Right atrium auricular region (tissue), 2 donors: ENCODE data around the gene GPR152. TPM values are rescaled to one million over a fixed set of nuclear protein-coding genes. Genes with fewer than 3 reads are reported as not detected.

Experiments used
- DNase-seq: peaks from one replicate; pipeline ENCODE4 v3.0.0-alpha.2; 2019; ENCODE audit warnings: low spot score
- H3K27ac ChIP-seq, 2 donors: fragments of 200-600 bp; sonication (generic); 1 replicate in 1 of 2; 2 replicates in 1 of 2; pipeline ENCODE4 v1.5.1; 2016 to 2019
- H3K27me3 ChIP-seq, 2 donors: fragments of 200-600 bp; sonication (generic); one replicate each; pipeline versions ENCODE4 v1.5.1 to v1.6.0; 2017 to 2019
- H3K36me3 ChIP-seq: fragments of 200-600 bp; sonication (generic); one replicate; pipeline ENCODE4 v1.5.1; 2016
- H3K4me1 ChIP-seq, 2 donors: fragments of 200-600 bp; sonication (generic); one replicate each; pipeline versions ENCODE4 v1.5.1 to v1.6.0; 2017 to 2019
- H3K4me3 ChIP-seq, 2 donors: fragments of 200-600 bp; sonication (generic); 1 replicate in 1 of 2; 2 replicates in 1 of 2; pipeline ENCODE4 v1.5.1; 2017 to 2019; ENCODE audit warnings: mild to moderate bottlenecking in 1 of 2, moderate library complexity in 1 of 2
- H3K9me3 ChIP-seq, 2 donors: fragments of 200-600 bp; sonication (generic); one replicate each; pipeline ENCODE4 v1.5.1; 2019
- CTCF ChIP-seq, 2 donors: fragments of 200-600 bp; sonication (generic); IDR thresholded peaks; one replicate each; pipeline ENCODE4 v1.5.1; 2019; ENCODE audit warnings: antibody characterized with exemption in 2 of 2
- total RNA-seq, 2 donors: library from RNA; depleted of rRNA; stranded (reverse); fragments of >200 nt; gene quantifications; one replicate each; pipeline ENCODE4 v1.1.0, GENCODE V29; 2016

The GPR152 gene
- total RNA-seq, 2 donors from 2014 or later, result not detected

DNA sequence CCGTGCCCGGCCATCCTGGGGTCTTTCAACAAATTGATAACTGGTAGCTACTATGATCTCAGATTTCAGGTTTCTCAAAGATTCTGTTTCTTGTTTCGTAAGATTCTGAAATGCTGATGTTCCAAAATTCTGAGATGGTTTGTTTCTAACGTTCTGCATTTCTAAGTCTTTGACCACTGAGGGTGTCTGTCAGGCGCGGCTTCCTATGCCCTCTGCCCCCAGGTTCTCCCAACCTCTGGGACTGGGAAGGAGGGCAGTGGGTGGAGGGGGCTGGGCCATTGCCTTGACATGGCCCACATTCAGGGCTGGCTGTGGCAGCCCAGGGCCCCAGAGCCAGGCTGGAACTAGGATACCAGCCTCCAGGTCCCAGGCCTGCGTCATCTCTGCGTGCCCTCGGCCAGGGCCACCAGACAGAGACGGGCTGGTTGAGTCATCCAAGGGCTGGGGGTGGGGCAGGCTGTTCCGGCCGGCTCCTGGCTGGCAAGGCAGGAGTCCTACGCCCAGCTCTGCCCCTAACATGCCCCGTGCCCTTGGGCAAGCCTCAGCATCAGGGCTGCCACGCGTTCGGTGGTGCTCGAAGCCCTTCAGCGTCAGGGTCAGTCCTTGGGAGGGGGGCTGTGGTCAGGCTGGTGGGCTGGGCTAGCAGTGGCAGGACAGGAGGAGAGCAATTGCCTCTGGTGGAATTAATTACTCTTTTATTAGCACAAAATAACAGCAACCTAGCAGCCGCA lies 11.3 kb upstream of the GPR152 start:
- Histone ChIP-seq H3K27me3 (no peaks in the 10 kb centered on the region), H3K4me1 (peaks cover 0 to 35% of the 10 kb centered on the region in 2 donors), H3K27ac (peak overlapping the region; percentile 91 to 92), H3K4me3 (peak overlapping the region; percentile 42 to 66), H3K9me3 (no peaks in the 10 kb centered on the region), H3K36me3 (no peaks in the 10 kb centered on the region)
- no peak for TF ChIP-seq CTCF (IDR thresholded peaks at IDR 0.05)
- peak; percentile 75 for DNase-seq

DNA sequence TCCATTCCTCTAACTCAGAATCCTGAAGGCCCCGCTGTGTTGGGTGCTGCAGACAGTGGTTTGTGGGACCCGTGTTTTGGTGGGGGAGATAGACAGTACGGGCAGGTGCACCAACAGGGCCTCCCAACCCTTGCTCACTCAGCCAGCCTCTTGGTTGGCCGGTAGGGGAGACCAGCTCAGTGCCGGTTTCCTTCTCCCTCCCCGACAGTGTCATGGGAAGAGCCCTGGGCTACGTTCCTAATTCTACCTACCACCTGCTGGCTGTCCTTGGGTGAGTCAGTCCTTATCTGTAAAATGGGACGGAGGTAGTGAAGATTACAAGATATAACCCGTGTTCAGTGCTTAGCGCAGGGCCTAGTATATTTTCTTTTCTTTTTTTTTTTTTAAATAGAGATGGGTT lies 10.7 kb upstream of the GPR152 start:
- no peaks in the 10 kb centered on the region for H3K27me3 ChIP-seq
- no peak overlapping the region for H3K27ac ChIP-seq
- no peak for DNase-seq
- TF ChIP-seq CTCF (IDR thresholded peaks at IDR 0.05), result no peak
- no peak overlapping the region for H3K4me3 ChIP-seq
- H3K36me3 ChIP-seq, result no peaks in the 10 kb centered on the region
- no peaks in the 10 kb centered on the region for H3K9me3 ChIP-seq
- peaks cover 0 to 29% of the 10 kb centered on the region in 2 donors for H3K4me1 ChIP-seq

- Histone ChIP-seq H3K36me3 (no peaks in the 10 kb centered on the region), H3K27ac (no peak overlapping the region), H3K4me1 (no peaks in the 10 kb centered on the region), H3K27me3 (no peaks in the 10 kb centered on the region), H3K9me3 (no peaks in the 10 kb centered on the region), H3K4me3 (no peak overlapping the region)
- DNase-seq, result no peak
- TF ChIP-seq CTCF (IDR thresholded peaks at IDR 0.05), result no peak
Observed at GRCh38 chr11:67458266-67458665, 5.7 kb upstream of the GPR152 start.

DNA sequence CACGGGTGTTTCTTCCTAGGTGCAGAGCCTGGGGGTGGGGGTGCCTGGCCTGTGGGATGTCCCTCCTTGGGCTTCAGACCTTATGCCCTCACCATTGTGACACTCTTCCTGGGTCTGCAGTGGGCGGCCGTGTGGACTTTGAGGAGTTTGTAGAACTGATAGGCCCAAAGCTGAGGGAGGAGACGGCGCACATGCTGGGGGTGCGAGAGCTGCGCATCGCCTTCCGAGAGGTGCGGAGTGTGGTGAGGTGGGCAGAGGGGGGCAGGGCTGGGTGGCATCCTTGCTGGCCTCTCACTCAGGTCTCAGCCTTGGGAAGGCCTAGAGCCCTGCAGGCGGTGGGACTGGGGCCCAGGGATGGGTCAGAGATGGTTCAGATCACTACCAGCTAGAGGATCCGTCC lies 4.9 kb upstream of the GPR152 start:
- no peaks in the 10 kb centered on the region for H3K4me1 ChIP-seq
- no peak overlapping the region for H3K4me3 ChIP-seq
- H3K27ac ChIP-seq, result no peak overlapping the region
- no peak for TF ChIP-seq CTCF (IDR thresholded peaks at IDR 0.05)
- DNase-seq, result no peak
- H3K36me3 ChIP-seq, result no peaks in the 10 kb centered on the region
- H3K27me3 ChIP-seq, result no peaks in the 10 kb centered on the region
- no peaks in the 10 kb centered on the region for H3K9me3 ChIP-seq

- no peak for TF ChIP-seq CTCF (IDR thresholded peaks at IDR 0.05)
- Histone ChIP-seq H3K36me3 (no peaks in the 10 kb centered on the region), H3K4me1 (no peaks in the 10 kb centered on the region), H3K27ac (no peak overlapping the region), H3K9me3 (no peaks in the 10 kb centered on the region), H3K4me3 (no peak overlapping the region), H3K27me3 (no peaks in the 10 kb centered on the region)
- no peak for DNase-seq
Observed at GRCh38 chr11:67456068-67456705, 3.7 kb upstream of the GPR152 start.
